HG03342 (cell line): Measurements from ENCODE around the gene PM20D1.

Experiments used
- ATAC-seq: cut with Tn5 transposase; IDR thresholded peaks from one replicate; pipeline ENCODE4 v1.9.1; 2021; ENCODE audit warnings: mild to moderate bottlenecking, moderate library complexity; ENCODE audit not compliant: unreplicated experiment

Gene PM20D1

GRCh38 chr1:205805082-205805711 is 44.7 kb downstream of the PM20D1 start:
- no peak for ATAC-seq

DNA sequence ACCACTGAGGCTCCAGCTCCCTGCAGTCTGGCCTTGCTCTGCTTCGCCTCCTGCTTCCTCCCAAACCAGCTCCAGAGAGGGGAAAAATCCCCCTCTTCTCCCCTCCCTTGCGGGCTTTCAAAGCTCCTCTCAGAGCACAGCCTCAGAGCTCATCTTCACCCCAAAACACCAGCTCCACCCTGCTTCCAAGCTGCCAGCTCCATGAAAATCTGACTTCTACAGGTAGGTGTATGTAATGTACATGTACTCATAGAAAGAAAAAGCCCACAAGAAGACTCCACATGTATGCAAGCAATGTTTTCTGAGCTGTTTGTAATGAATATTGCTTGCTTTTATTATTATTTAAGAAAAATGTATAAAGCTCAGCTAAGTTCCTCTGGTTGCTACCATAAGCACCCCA is 45.3 kb downstream of the PM20D1 start:
- no peak for ATAC-seq

- no peak for ATAC-seq
Measured at GRCh38 chr1:205803986-205804385, 45.9 kb downstream of the PM20D1 start.

DNA sequence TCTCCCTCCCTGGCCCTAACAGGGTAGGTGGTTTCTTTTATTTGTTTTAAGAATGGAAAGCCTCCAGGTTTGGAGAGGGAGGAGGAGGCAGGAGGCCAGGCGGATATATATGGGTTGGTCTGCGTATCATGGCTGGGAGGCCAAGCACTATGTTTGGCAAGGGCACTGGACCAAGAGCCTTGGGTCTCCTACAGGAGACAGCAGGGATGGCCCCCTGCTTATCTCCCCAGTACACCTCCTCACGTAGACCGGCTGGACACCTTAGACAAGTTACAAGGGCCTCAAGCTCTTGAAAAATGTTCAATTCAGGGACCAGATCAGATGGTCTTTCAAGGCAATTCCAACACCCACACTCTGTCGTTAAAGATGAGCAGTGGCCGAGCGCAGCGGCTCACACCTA is 47.9 kb downstream of the PM20D1 start:
- no peak for ATAC-seq

DNA sequence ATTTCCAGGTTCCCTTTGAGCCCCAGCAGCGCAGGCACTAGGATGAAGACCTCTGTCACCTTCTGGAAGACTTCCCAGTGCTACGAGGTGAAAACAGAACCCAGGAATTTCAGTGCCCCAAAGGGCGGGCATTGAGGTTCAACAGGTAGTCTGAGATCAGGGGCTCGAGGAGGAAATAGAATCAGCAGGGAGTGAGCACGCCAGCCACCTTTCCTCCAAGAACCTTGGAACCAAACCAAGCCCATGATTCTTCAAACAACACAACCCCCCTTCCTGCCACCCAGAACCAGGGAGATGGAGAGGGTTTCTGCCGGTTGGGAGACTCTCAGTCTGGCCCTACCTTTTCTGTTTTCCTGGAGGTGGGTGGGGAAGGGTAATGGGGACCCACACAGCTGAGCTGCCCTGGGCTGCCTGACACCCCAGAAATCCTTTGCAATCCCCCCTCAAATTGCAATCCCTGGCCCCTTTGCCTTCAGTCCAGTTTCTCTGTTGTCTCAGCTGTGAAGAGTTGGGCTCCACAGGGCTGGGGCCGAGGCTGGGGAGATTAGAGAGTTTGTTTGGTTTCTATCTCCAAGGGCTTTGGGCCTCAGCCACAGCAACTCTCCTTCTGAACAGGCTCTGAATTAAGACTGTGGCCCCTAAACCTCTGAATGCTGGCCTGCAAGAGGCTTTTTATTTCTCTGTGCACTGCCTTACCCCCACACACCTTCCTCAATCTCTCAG is 48.8 kb downstream of the PM20D1 start:
- no peak for ATAC-seq

- ATAC-seq = no peak
Measured at GRCh38 chr1:205800427-205800826, 49.5 kb downstream of the PM20D1 start.

- ATAC-seq = no peak
Measured at GRCh38 chr1:205798577-205798976, 51.4 kb downstream of the PM20D1 start.

GRCh38 chr1:205797168-205797567 is 52.8 kb downstream of the PM20D1 start:
- ATAC-seq = no peak

- no peak for ATAC-seq
Measured at GRCh38 chr1:205794011-205794730, 55.8 kb downstream of the PM20D1 start.

DNA sequence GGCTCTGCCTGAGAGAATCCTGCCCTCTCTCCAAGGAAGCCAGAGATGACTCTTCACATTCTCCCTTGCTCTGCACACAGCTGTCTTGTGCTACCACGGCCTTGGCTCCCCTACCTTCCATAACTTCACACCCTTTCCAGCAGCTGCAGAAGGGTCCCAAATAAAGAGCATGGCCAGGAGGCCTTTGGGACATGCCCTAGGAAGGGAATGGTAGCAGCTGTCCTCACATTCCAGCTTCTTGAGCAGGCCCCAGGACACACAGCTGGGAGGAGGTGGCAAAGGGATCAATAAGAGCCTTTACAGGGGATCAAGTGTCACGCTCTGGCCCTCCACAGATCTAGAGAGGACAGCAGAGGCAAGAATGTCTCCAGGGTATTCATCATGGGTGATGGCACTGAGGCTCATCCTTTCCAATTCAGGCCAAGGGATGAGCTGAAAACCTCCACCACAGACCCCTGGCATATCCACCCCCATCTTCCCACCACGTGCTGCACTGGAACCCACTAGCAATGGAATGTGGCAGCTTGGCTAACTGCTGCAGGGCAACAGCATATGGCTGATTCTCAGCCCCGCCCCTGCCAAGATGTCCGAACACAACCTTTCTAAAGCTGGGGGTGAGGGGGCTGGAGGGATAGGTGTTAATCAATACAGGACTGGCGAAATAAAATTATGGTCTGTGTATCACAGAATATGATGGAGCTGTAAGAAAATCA is 56.8 kb downstream of the PM20D1 start:
- ATAC-seq = no peak

- ATAC-seq = no peak
Measured at GRCh38 chr1:205792481-205792881, 57.5 kb downstream of the PM20D1 start.

DNA sequence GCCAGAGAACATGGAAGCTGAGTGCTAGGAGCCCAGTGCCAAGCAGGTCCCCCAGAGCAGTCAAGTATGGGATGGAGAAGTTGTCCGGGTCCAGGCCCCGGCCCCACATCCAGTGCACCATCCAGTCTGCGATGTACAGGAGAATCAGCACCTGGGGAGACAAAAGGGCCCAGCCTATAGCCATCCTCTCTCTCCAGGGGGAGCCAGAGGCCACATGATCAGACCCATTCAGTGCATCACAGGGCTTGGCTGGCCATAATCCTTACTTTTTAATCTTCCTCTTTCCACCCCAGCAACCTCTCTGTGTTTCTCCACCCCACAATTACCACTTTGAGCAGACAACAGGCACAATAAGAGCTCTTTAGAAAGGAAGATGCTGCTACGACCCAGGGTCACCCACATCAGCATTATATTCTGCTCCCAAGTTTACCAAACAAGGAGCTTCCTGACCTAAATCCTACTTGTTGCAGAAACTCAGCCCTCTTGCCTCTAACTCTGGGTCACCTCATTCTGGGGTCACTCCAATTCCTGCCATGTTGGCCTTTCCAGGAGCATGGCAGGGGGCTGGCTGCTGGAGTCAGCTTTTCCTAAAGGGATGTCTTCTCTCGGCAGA is 58.3 kb downstream of the PM20D1 start:
- ATAC-seq = no peak

DNA sequence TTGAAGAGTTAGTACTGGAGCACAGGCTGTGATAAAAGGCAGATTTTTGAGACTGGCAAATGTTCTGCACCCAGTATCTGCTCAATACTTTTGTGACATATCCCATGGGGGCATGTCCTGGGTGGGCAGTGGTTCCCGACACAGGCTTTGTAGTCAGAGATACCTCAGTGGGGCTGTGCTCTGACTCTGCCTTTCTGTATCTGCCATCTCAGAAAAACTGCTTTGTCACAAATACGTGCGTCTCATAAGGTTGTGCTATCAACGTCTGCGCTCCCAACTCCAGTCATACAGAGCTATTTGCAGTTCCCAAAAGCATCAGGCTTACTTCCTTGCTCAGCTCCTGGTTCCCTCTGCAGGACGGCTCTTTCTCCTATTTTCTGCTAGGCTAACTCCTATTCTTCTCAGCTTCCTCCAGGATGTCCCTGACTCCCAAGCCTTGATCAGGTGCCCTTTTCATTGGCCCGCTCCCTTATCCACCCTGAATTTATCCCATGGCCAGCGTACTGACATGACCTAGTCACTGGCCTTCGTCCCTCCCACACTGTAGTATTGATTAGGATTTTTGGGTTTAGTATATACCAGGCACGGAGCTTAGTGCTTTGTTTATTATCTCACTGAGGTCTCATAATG is 62.5 kb downstream of the PM20D1 start:
- no peak for ATAC-seq

DNA sequence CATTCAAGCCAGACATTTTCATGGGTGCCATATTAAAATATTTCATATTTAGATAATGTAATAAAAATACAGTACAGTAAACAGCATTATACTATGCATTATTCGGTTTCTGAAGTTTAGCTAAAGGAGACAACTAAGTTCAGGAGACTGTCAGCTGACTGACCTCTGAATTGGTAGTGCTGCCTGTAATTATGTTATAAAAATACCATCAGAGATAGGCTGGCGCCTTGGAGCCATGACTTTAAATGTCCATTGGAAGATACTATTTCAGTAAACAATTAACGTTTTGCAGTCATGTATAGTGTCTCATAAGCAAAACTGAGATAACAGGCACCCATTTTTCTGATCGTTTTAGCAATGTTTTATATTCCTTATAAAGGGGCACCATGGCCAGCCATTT is 63.3 kb downstream of the PM20D1 start:
- ATAC-seq = no peak

DNA sequence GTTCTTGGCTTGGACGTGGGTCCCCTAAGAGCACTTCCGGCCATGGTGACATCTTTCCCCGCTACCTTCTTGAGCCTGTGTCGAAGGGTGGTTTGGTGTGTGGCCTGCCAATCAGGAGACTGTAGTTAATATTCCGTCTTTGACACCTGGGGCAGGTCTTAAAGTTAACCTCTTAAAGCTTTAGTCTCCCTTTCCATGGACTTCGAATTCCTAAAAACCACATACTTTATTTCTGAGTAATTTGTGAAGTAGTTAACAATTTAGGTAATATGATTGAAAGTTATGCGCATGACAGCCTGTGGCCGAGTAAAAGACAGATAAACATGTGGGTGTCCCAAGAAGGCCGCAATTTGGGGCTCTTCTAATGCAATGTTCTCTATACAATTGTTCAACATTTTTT is 64.5 kb downstream of the PM20D1 start:
- ATAC-seq = no peak

- ATAC-seq = no peak
Measured at GRCh38 chr1:205783904-205784303, 66.0 kb downstream of the PM20D1 start.

DNA sequence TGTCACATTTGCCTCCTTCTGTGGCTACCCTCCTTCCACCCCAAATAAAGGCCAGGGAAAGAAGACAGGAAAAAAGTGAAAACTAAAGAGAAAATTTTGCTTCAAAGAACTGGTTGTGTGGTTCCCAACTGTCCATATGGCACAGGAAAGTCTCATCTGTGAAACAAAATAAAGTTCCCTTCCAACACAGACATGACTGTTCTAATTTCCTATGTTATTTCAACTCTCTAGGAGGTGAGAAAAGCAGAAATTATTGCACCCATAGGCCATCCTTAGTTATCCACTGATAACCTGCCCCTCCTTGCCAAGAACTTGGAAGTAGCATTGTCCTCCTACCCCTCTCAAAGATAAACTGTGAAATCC is 66.5 kb downstream of the PM20D1 start:
- no peak for ATAC-seq

DNA sequence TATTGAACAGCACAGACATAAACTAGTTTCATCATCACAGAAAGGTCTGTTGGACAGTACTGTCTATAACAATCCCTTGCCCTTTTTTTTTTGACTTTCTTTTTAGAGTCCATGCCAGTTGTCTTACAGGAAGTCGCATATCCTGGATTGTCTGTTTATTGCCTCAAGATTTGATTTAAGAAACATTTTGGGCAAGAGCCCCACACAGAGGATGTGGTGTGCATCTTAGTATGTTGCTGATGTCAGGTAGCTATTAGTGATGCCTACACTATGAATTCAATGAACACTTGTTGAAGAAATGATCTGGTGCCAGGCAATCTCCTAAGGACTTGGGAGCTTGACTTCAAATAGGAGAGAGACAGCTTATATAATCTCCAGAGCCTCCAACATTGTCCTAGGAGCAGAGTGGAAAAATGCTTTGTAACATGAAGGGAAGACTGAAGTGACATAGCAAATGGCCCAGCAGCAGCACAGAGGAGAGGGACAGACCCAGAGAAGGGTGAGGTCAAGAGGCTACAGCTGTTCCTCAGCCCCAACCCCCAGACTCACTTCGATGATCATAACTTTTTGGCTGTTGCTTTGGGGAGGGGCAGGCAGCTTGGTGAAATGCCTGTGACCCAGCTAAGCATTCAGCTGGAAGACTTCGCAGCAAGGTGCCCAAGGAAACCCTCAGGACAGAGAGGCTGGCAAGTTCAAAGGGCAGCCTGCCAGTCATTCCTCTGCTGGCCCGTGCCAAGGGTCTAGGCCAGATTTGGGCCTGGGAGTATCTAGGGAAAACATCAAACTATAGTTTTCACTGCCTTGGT is 67.1 kb downstream of the PM20D1 start:
- ATAC-seq = no peak

GRCh38 chr1:205780335-205780734 is 69.6 kb downstream of the PM20D1 start:
- no peak for ATAC-seq
